ENCODE results near the gene NEAT1.

DNA sequence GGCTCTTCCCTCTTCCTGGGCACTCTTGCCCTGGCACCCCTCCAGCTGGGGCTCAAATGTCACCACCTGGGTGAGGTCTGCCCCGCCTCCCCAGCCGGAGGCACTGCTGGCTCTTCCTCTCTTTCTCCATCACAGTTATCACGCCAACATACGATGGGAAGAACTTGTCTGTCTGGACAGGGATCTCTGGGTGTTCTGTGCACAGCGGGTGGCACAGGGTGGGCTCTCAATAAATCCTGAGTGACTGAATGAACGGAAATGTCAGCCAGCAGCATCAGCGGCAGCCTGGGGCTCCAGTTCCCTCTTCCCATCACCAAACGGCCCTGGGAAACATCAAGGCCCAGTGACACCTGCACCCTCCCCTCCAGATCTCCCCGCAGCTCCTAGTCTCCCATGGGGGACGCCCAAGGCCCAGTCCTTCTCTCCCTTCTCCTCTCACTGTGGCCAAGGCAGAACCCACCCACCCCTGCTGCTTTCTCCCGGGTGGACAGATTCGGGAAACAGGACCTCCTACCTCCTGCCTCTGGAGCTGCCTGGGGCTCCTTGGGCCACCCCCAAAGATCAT lies 39.7 kb upstream of the NEAT1 start:
- TF ChIP-seq, protein P1, sequence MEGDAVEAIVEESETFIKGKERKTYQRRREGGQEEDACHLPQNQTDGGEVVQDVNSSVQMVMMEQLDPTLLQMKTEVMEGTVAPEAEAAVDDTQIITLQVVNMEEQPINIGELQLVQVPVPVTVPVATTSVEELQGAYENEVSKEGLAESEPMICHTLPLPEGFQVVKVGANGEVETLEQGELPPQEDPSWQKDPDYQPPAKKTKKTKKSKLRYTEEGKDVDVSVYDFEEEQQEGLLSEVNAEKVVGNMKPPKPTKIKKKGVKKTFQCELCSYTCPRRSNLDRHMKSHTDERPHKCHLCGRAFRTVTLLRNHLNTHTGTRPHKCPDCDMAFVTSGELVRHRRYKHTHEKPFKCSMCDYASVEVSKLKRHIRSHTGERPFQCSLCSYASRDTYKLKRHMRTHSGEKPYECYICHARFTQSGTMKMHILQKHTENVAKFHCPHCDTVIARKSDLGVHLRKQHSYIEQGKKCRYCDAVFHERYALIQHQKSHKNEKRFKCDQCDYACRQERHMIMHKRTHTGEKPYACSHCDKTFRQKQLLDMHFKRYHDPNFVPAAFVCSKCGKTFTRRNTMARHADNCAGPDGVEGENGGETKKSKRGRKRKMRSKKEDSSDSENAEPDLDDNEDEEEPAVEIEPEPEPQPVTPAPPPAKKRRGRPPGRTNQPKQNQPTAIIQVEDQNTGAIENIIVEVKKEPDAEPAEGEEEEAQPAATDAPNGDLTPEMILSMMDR (IDR thresholded peaks at IDR 0.05; ENCODE audit: low read length): no peak
- TF ChIP-seq EZH2 (optimal IDR thresholded peaks at IDR 0.05; ENCODE audit: low read depth, low read length) (no peak), EZH2phosphoT487 (IDR thresholded peaks at IDR 0.05; ENCODE audit: low read length) (no peak)
